LNCaP clone FGC (cell line): Measurements from ENCODE around the gene ZBTB9.

Experiments
- DNase-seq: peaks from one replicate; pipeline ENCODE4 v3.0.0-alpha.2; 2011; ENCODE audit warnings: low read depth
- H3K4me3 ChIP-seq: 2 replicates; pipeline ENCODE4 v1.5.1; 2011; ENCODE audit warnings: mild to moderate bottlenecking, low read depth, low read length, control low read depth
- CTCF ChIP-seq: IDR thresholded peaks from 2 replicates; pipeline ENCODE4 v1.5.1; 2012; ENCODE audit warnings: mild to moderate bottlenecking; ENCODE audit not compliant: control insufficient read depth, insufficient read depth; ENCODE audit errors: extremely low read depth

ZBTB9 gene

DNA sequence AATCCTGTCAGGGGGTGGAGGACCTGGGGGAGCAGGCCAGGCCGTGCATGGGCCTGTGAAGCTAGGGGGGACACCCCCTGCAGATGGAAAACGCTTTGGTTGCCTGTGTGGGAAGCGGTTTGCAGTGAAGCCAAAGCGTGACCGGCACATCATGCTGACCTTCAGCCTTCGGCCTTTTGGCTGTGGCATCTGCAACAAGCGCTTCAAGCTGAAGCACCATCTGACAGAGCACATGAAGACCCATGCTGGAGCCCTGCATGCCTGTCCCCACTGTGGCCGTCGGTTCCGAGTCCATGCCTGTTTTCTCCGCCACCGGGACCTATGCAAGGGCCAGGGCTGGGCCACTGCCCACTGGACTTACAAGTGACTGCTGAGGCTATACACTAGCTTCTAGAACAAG, 1.8 kb downstream of the ZBTB9 start:
- no peak for DNase-seq
- no peak overlapping the region for H3K4me3 ChIP-seq
- TF ChIP-seq CTCF, result no peak

DNA sequence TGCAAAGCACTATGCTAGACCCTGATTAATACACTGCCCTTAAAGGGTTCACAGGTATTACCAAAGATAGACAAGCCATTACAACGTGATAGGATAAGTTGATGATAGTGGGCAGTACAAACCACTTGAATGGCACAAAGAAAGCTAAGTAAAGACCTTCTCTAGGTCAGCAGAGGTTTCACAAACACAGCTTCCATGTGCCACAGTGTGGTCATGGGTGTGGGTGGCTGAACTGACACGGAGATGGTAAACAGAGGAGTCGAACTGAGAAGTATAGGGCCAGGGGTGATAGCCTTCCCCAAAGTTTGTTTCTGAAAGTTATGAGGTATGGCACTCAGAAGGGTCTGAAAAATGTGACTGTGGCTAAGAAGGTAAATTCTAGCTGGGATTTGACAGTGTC, 4.3 kb downstream of the ZBTB9 start:
- no peak for DNase-seq
- no peak overlapping the region for H3K4me3 ChIP-seq
- no peak for TF ChIP-seq CTCF

DNA sequence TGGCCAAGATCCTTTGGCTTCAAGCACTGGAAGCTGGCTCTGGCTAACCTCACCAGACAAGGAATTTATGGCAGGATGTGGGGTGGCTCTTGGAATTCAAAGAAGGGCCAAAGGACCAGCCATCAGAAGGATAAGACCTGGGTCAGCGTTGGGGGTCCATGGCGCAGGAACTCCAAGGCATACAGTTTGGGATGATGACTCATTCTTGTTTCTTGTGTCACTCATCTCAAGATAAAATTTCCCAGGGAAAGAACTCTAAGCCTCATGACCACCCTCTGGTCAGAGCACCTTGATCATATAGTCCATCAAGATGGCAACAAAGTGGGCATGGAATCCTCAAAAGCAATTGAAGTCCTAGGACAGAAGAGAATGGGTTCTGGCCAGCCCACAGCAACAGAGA, 4.8 kb downstream of the ZBTB9 start:
- H3K4me3 ChIP-seq, result no peak overlapping the region
- DNase-seq, result no peak
- no peak for TF ChIP-seq CTCF

DNA sequence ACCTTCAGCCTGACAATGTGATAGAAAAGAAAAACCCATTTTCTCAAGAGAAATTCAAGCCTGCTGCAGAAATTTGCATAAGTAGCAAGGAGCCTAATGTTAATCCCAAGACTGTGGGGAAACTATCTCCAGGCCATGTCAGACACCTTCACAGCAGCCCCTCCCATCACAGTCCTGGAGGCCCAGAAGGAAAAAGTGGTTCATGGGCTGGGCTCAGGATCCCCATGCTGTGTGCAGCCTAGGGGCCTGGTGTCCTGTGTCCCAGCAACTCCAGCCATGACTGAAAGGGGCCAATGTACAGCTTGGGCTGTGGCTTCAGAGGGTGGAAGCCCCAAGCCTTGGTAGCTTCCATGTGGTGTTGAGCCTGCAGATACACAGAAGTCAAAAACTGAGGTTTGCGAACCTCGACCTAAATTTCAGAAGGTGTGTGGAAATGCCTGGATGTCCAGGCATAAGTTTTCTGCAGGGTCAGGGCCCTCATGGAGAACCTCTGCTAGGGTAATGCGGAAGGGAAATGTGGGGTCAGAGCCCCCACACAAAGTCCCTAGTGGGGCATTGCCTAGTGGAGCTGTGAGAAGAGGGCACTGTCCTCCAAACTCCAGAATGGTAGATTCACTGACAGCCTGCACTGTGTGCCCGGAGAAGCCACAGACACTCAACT, 11.8 kb downstream of the ZBTB9 start:
- no peak for TF ChIP-seq CTCF
- H3K4me3 ChIP-seq, result no peak overlapping the region
- DNase-seq, result no peak

DNA sequence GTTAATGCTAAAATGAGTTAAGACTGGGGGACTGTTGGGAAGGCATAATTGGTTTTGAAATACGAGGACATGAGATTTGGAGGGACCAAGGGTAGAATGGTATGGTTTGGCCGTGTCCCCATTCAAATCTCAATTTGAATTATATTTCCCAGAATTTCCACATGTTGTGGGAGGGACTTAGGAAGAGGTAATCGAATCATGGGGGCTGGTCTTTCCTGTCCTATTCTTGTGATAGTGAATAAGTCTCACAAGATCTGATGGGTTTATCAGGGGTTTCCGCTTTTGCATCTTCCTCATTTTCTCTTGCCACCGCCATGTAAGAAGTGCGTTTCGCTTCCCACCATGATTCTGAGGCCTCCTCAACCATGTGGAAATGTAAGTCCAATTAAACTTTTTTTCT, 12.7 kb downstream of the ZBTB9 start:
- no peak for DNase-seq
- H3K4me3 ChIP-seq, result no peak overlapping the region
- TF ChIP-seq CTCF, result no peak

- TF ChIP-seq CTCF, result no peak
- no peak for DNase-seq
- no peak overlapping the region for H3K4me3 ChIP-seq
Observed at GRCh38 chr6:33469661-33470060, 15.3 kb downstream of the ZBTB9 start.

GRCh38 chr6:33477864-33478263, 23.5 kb downstream of the ZBTB9 start:
- no peak for DNase-seq
- H3K4me3 ChIP-seq, result no peak overlapping the region
- no peak for TF ChIP-seq CTCF
